HepG2 (cell line): ENCODE results near the gene RUSF1. TPM values are rescaled to one million over a fixed set of nuclear protein-coding genes. Genes with fewer than 3 reads are reported as not detected.
A peak's percentile ranks its signal among the peaks of the same experiment; 100 is the strongest.

Source experiments
- ATF5 ChIP-seq: sonication (generic); formaldehyde crosslinking; IDR thresholded peaks from 2 replicates; pipeline ENCODE4 v1.4.0; 2020; ENCODE audit warnings: mild to moderate bottlenecking, low read depth, missing genetic modification reagents
- CHD2 ChIP-seq: IDR thresholded peaks from 2 replicates; pipeline ENCODE4 v1.6.1; 2011; ENCODE audit warnings: low read depth, low read length, improper control_type of control experiment
- CREM ChIP-seq, 2 experiments: sonication (generic) in 1 of 2; formaldehyde crosslinking in 1 of 2; IDR thresholded peaks; 2 replicates each; pipeline versions ENCODE4 v1.4.0 to v1.6.1; 2016 to 2020; ENCODE audit warnings: antibody characterized with exemption in 1 of 2, mild to moderate bottlenecking in 1 of 2, missing genetic modification reagents in 1 of 2
- ELF4 ChIP-seq: sonication (generic); formaldehyde crosslinking; IDR thresholded peaks from 2 replicates; pipeline ENCODE4 v1.5.0; 2020; ENCODE audit warnings: missing genetic modification reagents, mild to moderate bottlenecking, moderate library complexity, borderline replicate concordance
- FOXP1 ChIP-seq, 2 experiments: fragments of 450-650 bp in 1 of 2; IDR thresholded peaks; 2 replicates each; pipeline ENCODE4 v1.6.1; 2017 to 2018; ENCODE audit warnings: antibody characterized with exemption in 1 of 2
- GTF2F1 ChIP-seq: fragments of 150-350 bp; IDR thresholded peaks from 2 replicates; pipeline ENCODE4 v1.6.1; 2014; ENCODE audit warnings: low read length
- KLF15 ChIP-seq: sonication (generic); formaldehyde crosslinking; IDR thresholded peaks from 2 replicates; pipeline ENCODE4 v1.8.1; 2023; ENCODE audit warnings: borderline replicate concordance, mild to moderate bottlenecking, inconsistent platforms, missing genetic modification reagents, mixed read lengths
- MAZ ChIP-seq, 2 experiments: sonication (generic) in 1 of 2; formaldehyde crosslinking in 1 of 2; IDR thresholded peaks; 2 replicates each; pipeline versions ENCODE4 v1.5.0 to v1.6.1; 2012 to 2020; ENCODE audit warnings: low read depth in 2 of 2, mild to moderate bottlenecking in 2 of 2, borderline replicate concordance in 1 of 2, improper control_type of control experiment in 1 of 2, low read length in 1 of 2, missing genetic modification reagents in 1 of 2, moderate library complexity in 1 of 2
- NFE2L1 ChIP-seq: sonication (generic); formaldehyde crosslinking; IDR thresholded peaks from 2 replicates; pipeline ENCODE4 v1.4.0; 2020; ENCODE audit warnings: missing genetic modification reagents, mild to moderate bottlenecking, borderline replicate concordance
- POLR2G ChIP-seq: fragments of 200-400 bp; formaldehyde crosslinking; IDR thresholded peaks from 2 replicates; pipeline ENCODE4 v1.6.1; 2018; ENCODE audit warnings: mild to moderate bottlenecking, low read depth, low read length, moderate library complexity
- RBM22 ChIP-seq: fragments of 200-400 bp; formaldehyde crosslinking; optimal IDR thresholded peaks from 2 replicates; pipeline ENCODE3; 2017; ENCODE audit warnings: mild to moderate bottlenecking, low read length, moderate library complexity
- SOX13 ChIP-seq, 3 experiments: fragments of 450-650 bp in 1 of 3; sonication (generic) in 1 of 3; formaldehyde crosslinking in 1 of 3; IDR thresholded peaks in 2 of 3; conservative IDR thresholded peaks in 1 of 3; 2 replicates each; pipeline versions ENCODE4 v1.5.0 to v1.6.1; 2016 to 2020; ENCODE audit warnings: antibody characterized with exemption in 1 of 3, mild to moderate bottlenecking in 1 of 3, missing compliant biosample characterization in 1 of 3, missing genetic modification reagents in 1 of 3, moderate library complexity in 1 of 3
- THAP11 ChIP-seq: IDR thresholded peaks from 2 replicates; pipeline ENCODE4 v1.6.1; 2016; ENCODE audit warnings: missing biosample characterization, missing genetic modification reagents
- ZBTB34 ChIP-seq: sonication (generic); formaldehyde crosslinking; IDR thresholded peaks from 2 replicates; pipeline ENCODE4 v1.8.0; 2022; ENCODE audit warnings: mild to moderate bottlenecking, missing genetic modification reagents
- ZKSCAN1 ChIP-seq: fragments of 150-350 bp; IDR thresholded peaks from 2 replicates; pipeline ENCODE4 v1.6.1; 2014; ENCODE audit warnings: low read length
- ZNF20 ChIP-seq: sonication (generic); formaldehyde crosslinking; IDR thresholded peaks from 2 replicates; pipeline ENCODE4 v1.4.0; 2020; ENCODE audit warnings: mild to moderate bottlenecking, moderate library complexity, missing genetic modification reagents
- ZNF205 ChIP-seq: IDR thresholded peaks from 2 replicates; pipeline ENCODE4 v1.6.1; 2018; ENCODE audit warnings: missing biosample characterization, missing genetic modification reagents
- ZNF264 ChIP-seq: sonication (generic); formaldehyde crosslinking; IDR thresholded peaks from 2 replicates; pipeline ENCODE4 v1.4.0; 2020; ENCODE audit warnings: missing genetic modification reagents
- ZNF543 ChIP-seq: sonication (generic); formaldehyde crosslinking; IDR thresholded peaks from 2 replicates; pipeline ENCODE4 v1.4.0; 2020; ENCODE audit warnings: mild to moderate bottlenecking, missing genetic modification reagents
- ZNF7 ChIP-seq: IDR thresholded peaks from 2 replicates; pipeline ENCODE4 v1.6.1; 2016; ENCODE audit warnings: missing biosample characterization, missing genetic modification reagents
- polyA plus RNA-seq, 8 experiments: library from polyadenylated mRNA; depleted of rRNA in 3 of 8; stranded (reverse) in 7 of 8; unstranded in 1 of 8; fragments of >200 nt; fragmentation: Illumina TruSeq in 4 of 8; extraction: Trizol in 4 of 8; gene quantifications; 2 replicates each; pipeline versions ENCODE4 v1.2.1 to v1.2.3, GENCODE V29; 2011 to 2016; ENCODE audit warnings: low read depth in 4 of 8, missing spikeins in 1 of 8, mixed read lengths in 1 of 8; ENCODE audit not compliant: insufficient read depth in 1 of 8
- total RNA-seq, 5 experiments: library from RNA; depleted of rRNA; stranded (reverse); fragments of >200 nt; fragmentation: Illumina TruSeq; extraction: Trizol; gene quantifications; 2 replicates each; pipeline ENCODE4 v1.2.3, GENCODE V29; 2016; ENCODE audit warnings: low read depth in 1 of 5
- TF ChIP-seq, protein P1 (sequence below): sonication (generic); formaldehyde crosslinking; IDR thresholded peaks from 2 replicates; pipeline ENCODE4 v1.9.0; 2021; ENCODE audit warnings: missing genetic modification reagents, borderline replicate concordance
- TF ChIP-seq, protein P2 (sequence below): IDR thresholded peaks from 2 replicates; pipeline ENCODE4 v1.6.1; 2016; ENCODE audit warnings: low read depth, borderline replicate concordance

Gene RUSF1
- total and polyA plus RNA-seq, 2 of the 13 experiments (the other 11 are each of a cell fraction or from before 2014, with no cell fraction given): 40.8 to 50.2 TPM

GRCh38 chr16:31453255-31454204 lies 54.7 kb downstream of the RUSF1 start (continued):
- TF ChIP-seq, protein P1, sequence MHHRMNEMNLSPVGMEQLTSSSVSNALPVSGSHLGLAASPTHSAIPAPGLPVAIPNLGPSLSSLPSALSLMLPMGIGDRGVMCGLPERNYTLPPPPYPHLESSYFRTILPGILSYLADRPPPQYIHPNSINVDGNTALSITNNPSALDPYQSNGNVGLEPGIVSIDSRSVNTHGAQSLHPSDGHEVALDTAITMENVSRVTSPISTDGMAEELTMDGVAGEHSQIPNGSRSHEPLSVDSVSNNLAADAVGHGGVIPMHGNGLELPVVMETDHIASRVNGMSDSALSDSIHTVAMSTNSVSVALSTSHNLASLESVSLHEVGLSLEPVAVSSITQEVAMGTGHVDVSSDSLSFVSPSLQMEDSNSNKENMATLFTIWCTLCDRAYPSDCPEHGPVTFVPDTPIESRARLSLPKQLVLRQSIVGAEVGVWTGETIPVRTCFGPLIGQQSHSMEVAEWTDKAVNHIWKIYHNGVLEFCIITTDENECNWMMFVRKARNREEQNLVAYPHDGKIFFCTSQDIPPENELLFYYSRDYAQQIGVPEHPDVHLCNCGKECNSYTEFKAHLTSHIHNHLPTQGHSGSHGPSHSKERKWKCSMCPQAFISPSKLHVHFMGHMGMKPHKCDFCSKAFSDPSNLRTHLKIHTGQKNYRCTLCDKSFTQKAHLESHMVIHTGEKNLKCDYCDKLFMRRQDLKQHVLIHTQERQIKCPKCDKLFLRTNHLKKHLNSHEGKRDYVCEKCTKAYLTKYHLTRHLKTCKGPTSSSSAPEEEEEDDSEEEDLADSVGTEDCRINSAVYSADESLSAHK: no peak
- TF ChIP-seq NFE2L1 (CRISPR knock-in tag) (no peak), ZNF205 (CRISPR knock-in tag) (peak; percentile 97), ATF5 (CRISPR knock-in tag) (no peak), ELF4 (no peak), ZNF264 (CRISPR knock-in tag) (no peak), ZNF543 (CRISPR knock-in tag) (no peak), ZBTB34 (CRISPR knock-in tag) (no peak), ZKSCAN1 (no peak), CHD2 (no peak), KLF15 (CRISPR knock-in tag) (no peak), MAZ (IDR thresholded peaks at IDR 0.05; ENCODE audit: borderline replicate concordance, low read depth, low read length) (no peak), MAZ (CRISPR knock-in tag; IDR thresholded peaks at IDR 0.05; ENCODE audit: low read depth) (no peak), ZNF20 (no peak), GTF2F1 (no peak), ZNF7 (CRISPR knock-in tag) (no peak), CREM (IDR thresholded peaks at IDR 0.05) (no peak), CREM (CRISPR knock-in tag; IDR thresholded peaks at IDR 0.05) (no peak), FOXP1 (IDR thresholded peaks at IDR 0.05) (no peak), FOXP1 (CRISPR knock-in tag; IDR thresholded peaks at IDR 0.05) (no peak), SOX13 (IDR thresholded peaks at IDR 0.05) (no peak), SOX13 (CRISPR knock-in tag; conservative IDR thresholded peaks at IDR 0.05 in 1 of 2, IDR thresholded peaks at IDR 0.05 in 1 of 2) (peak in 1 of 2 experiments; percentile 48; a peak in 2 of 4 replicates), THAP11 (CRISPR knock-in tag) (peak; percentile 71), RBM22 (peak; percentile 93), POLR2G (peak; percentile 60)
- TF ChIP-seq, protein P2, sequence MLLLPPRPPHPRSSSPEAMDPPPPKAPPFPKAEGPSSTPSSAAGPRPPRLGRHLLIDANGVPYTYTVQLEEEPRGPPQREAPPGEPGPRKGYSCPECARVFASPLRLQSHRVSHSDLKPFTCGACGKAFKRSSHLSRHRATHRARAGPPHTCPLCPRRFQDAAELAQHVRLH: peak; percentile 43; the same call in 1 of the 2 replicates
